WTC11 (cell line): ENCODE data around the gene IGSF11. TPM values are rescaled to one million over a fixed set of nuclear protein-coding genes. Genes with fewer than 3 reads are reported as not detected.

Experiments used
- ATAC-seq: fragments of 200-7000 bp; cut with Tn5 transposase; 2 replicates; pipeline ENCODE4 v1.10.0; 2021; ENCODE audit warnings: mild to moderate bottlenecking, moderate library complexity
- CTCF ChIA-PET: fragments of 300-600 bp; sonication (Branson Sonifier 250); formaldehyde crosslinking; loops from one replicate; lab custom pipeline; 2021; ENCODE audit warnings: antibody characterized with exemption; lab: Charles Lee
- POLR2A ChIA-PET: fragments of 350-600 bp; sonication (Branson Sonifier 250); formaldehyde crosslinking; loops from one replicate; lab custom pipeline; 2021; ENCODE audit warnings: antibody characterized with exemption; lab: Charles Lee
- DNase-seq: peaks from one replicate; pipeline ENCODE4 v3.0.0; 2021; ENCODE audit warnings: low spot score
- H3K27ac Mint-ChIP-seq: 2 replicates; pipeline ENCODE4 v1.8.0; 2021; ENCODE audit warnings: mixed read lengths
- H3K27me3 Mint-ChIP-seq: 2 replicates; pipeline ENCODE4 v1.8.0; 2021; ENCODE audit warnings: low read depth, mild to moderate bottlenecking, moderate library complexity, mixed read lengths
- H3K36me3 Mint-ChIP-seq: 2 replicates; pipeline ENCODE4 v1.8.0; 2021; ENCODE audit warnings: mixed read lengths
- H3K4me1 Mint-ChIP-seq: 2 replicates; pipeline ENCODE4 v1.8.0; 2022; ENCODE audit warnings: mixed read lengths
- H3K4me3 Mint-ChIP-seq: 2 replicates; pipeline ENCODE4 v1.8.0; 2021; ENCODE audit warnings: mild to moderate bottlenecking, moderate library complexity, mixed read lengths
- H3K9me3 Mint-ChIP-seq: 2 replicates; pipeline ENCODE4 v1.8.0; 2021; ENCODE audit warnings: mixed read lengths
- AR ChIP-seq: fragments of 250-450 bp; sonication (Bioruptor Pico); IDR thresholded peaks from 2 replicates; pipeline ENCODE4 v1.9.0; 2021; ENCODE audit warnings: mild to moderate bottlenecking
- ATF3 ChIP-seq: sonication (generic); formaldehyde crosslinking; conservative IDR thresholded peaks from 2 replicates; pipeline ENCODE4 v1.8.1; 2022; ENCODE audit warnings: mild to moderate bottlenecking, missing genetic modification reagents
- CBFB ChIP-seq: sonication (generic); formaldehyde crosslinking; IDR thresholded peaks from 2 replicates; pipeline ENCODE4 v1.8.1; 2022; ENCODE audit warnings: mild to moderate bottlenecking, low read depth, missing genetic modification reagents
- E2F4 ChIP-seq: sonication (generic); formaldehyde crosslinking; IDR thresholded peaks from 2 replicates; pipeline ENCODE4 v1.8.1; 2022; ENCODE audit warnings: low read depth, mild to moderate bottlenecking, moderate library complexity, missing genetic modification reagents, borderline replicate concordance
- ERG ChIP-seq: fragments of 250-450 bp; sonication (Bioruptor Pico); IDR thresholded peaks from 2 replicates; pipeline ENCODE4 v1.8.0; 2021; ENCODE audit warnings: mild to moderate bottlenecking
- ESRRA ChIP-seq: sonication (generic); formaldehyde crosslinking; IDR thresholded peaks from 2 replicates; pipeline ENCODE4 v1.8.1; 2022; ENCODE audit warnings: mild to moderate bottlenecking, missing genetic modification reagents, borderline replicate concordance
- GTF2I ChIP-seq: fragments of 250-450 bp; sonication (Bioruptor Pico); conservative IDR thresholded peaks from 2 replicates; pipeline ENCODE4 v1.4.0; 2021; ENCODE audit warnings: mild to moderate bottlenecking
- HMGA2 ChIP-seq: fragments of 250-450 bp; sonication (Bioruptor Pico); IDR thresholded peaks from 2 replicates; pipeline ENCODE4 v1.4.0; 2021; ENCODE audit warnings: mild to moderate bottlenecking, moderate library complexity
- IRF2 ChIP-seq: sonication (generic); formaldehyde crosslinking; IDR thresholded peaks from 2 replicates; pipeline ENCODE4 v1.8.0; 2022; ENCODE audit warnings: low read depth, missing genetic modification reagents, borderline replicate concordance
- JUN ChIP-seq: sonication (generic); formaldehyde crosslinking; IDR thresholded peaks from 2 replicates; pipeline ENCODE4 v1.8.0; 2023; ENCODE audit warnings: mild to moderate bottlenecking, missing genetic modification reagents
- NFATC4 ChIP-seq: fragments of 250-450 bp; sonication (Bioruptor Pico); IDR thresholded peaks from 2 replicates; pipeline ENCODE4 v1.9.0; 2021; ENCODE audit warnings: mild to moderate bottlenecking
- NR1H2 ChIP-seq: sonication (generic); formaldehyde crosslinking; IDR thresholded peaks from 2 replicates; pipeline ENCODE4 v1.9.0; 2021; ENCODE audit warnings: mild to moderate bottlenecking, moderate library complexity, missing genetic modification reagents
- NR3C1 ChIP-seq: sonication (generic); formaldehyde crosslinking; conservative IDR thresholded peaks from 2 replicates; pipeline ENCODE4 v1.8.1; 2023; ENCODE audit warnings: low read depth, mild to moderate bottlenecking, missing genetic modification reagents
- PRRX2 ChIP-seq: fragments of 250-450 bp; sonication (Bioruptor Pico); IDR thresholded peaks from 2 replicates; pipeline ENCODE4 v1.8.0; 2021; ENCODE audit warnings: mild to moderate bottlenecking
- SMAD3 ChIP-seq: sonication (generic); formaldehyde crosslinking; IDR thresholded peaks from 2 replicates; pipeline ENCODE4 v1.8.0; 2022; ENCODE audit warnings: missing genetic modification reagents, mild to moderate bottlenecking, borderline replicate concordance
- SOX15 ChIP-seq: fragments of 250-450 bp; sonication (Bioruptor Pico); IDR thresholded peaks from 2 replicates; pipeline ENCODE4 v1.9.0; 2021; ENCODE audit warnings: mild to moderate bottlenecking
- SP1 ChIP-seq: sonication (generic); formaldehyde crosslinking; conservative IDR thresholded peaks from 2 replicates; pipeline ENCODE4 v1.8.1; 2022; ENCODE audit warnings: missing genetic modification reagents
- TP53 ChIP-seq: sonication (generic); formaldehyde crosslinking; IDR thresholded peaks from 2 replicates; pipeline ENCODE4 v1.8.1; 2023; ENCODE audit warnings: mild to moderate bottlenecking, missing genetic modification reagents
- USF2 ChIP-seq: sonication (generic); formaldehyde crosslinking; IDR thresholded peaks from 2 replicates; pipeline ENCODE4 v1.8.1; 2023; ENCODE audit warnings: mild to moderate bottlenecking, missing genetic modification reagents, moderate library complexity
- ZBTB43 ChIP-seq: sonication (generic); formaldehyde crosslinking; IDR thresholded peaks from 2 replicates; pipeline ENCODE4 v1.8.1; 2023; ENCODE audit warnings: mild to moderate bottlenecking, missing genetic modification reagents
- ZNF121 ChIP-seq: sonication (generic); formaldehyde crosslinking; IDR thresholded peaks from 2 replicates; pipeline ENCODE4 v1.8.0; 2023; ENCODE audit warnings: missing genetic modification reagents
- ZNF281 ChIP-seq: sonication (generic); formaldehyde crosslinking; IDR thresholded peaks from 2 replicates; pipeline ENCODE4 v1.8.0; 2023; ENCODE audit warnings: mild to moderate bottlenecking, missing genetic modification reagents
- ZNF396 ChIP-seq: fragments of 250-450 bp; sonication (Bioruptor Pico); IDR thresholded peaks from 2 replicates; pipeline ENCODE4 v1.8.0; 2021; ENCODE audit warnings: mild to moderate bottlenecking, moderate library complexity, borderline replicate concordance
- ZNF671 ChIP-seq: fragments of 250-450 bp; sonication (Bioruptor Pico); IDR thresholded peaks from 2 replicates; pipeline ENCODE4 v1.8.0; 2021; ENCODE audit warnings: mild to moderate bottlenecking
- total RNA-seq: library from RNA; stranded (reverse); gene quantifications from 3 replicates; pipeline ENCODE4 v1.2.3, GENCODE V29; 2021

Gene IGSF11
- total RNA-seq, 1 experiment from 2014 or later, result 1.6 TPM

GRCh38 chr3:118942671-118943070 lies 92.0 kb downstream of the IGSF11 start:
- H3K9me3 Mint-ChIP-seq, result peaks cover 7% of the 10 kb centered on the region; the same call in 1 of the 2 replicates
- CTCF ChIA-PET, result interaction anchor here (2.2 kb wide), 1 partner anchor 58 kb away, joined by 6 read pairs; no protein-coding TSS in a partner anchor
- TF ChIP-seq SOX15 (no peak), NFATC4 (CRISPR knock-in tag) (no peak), ZNF121 (CRISPR knock-in tag) (no peak), ZNF671 (CRISPR knock-in tag) (no peak), GTF2I (CRISPR knock-in tag) (no peak), TP53 (CRISPR knock-in tag) (no peak), AR (CRISPR knock-in tag) (no peak), SMAD3 (no peak), IRF2 (no peak), SP1 (CRISPR knock-in tag) (no peak), NR1H2 (CRISPR knock-in tag) (no peak), JUN (CRISPR knock-in tag) (no peak), NR3C1 (CRISPR knock-in tag) (no peak), ESRRA (CRISPR knock-in tag) (no peak), USF2 (no peak), HMGA2 (CRISPR knock-in tag) (no peak), ERG (CRISPR knock-in tag) (no peak), CBFB (CRISPR knock-in tag) (no peak), ZNF281 (no peak), ZNF396 (CRISPR knock-in tag) (no peak)
- POLR2A ChIA-PET, result interaction anchor here (0.6 kb wide), 1 partner anchor 123 kb away, joined by 7 read pairs; no protein-coding TSS in a partner anchor
- no peak overlapping the region for H3K27ac Mint-ChIP-seq
- DNase-seq, result no peak
- H3K4me3 Mint-ChIP-seq, result no peak overlapping the region
- no peaks in the 10 kb centered on the region for H3K36me3 Mint-ChIP-seq
- no peaks in the 10 kb centered on the region for H3K27me3 Mint-ChIP-seq
- peak; percentile 18; the same call in 1 of the 2 replicates for ATAC-seq
- 0 out of 2 replicates have a peak, but pooled peaks cover 4% of the 10 kb centered on the region for H3K4me1 Mint-ChIP-seq

GRCh38 chr3:118942195-118942594 lies 92.5 kb downstream of the IGSF11 start:
- Mint-ChIP-seq H3K9me3 (peaks cover 7% of the 10 kb centered on the region; the same call in 1 of the 2 replicates), H3K4me3 (no peak overlapping the region), H3K4me1 (0 out of 2 replicates have a peak, but pooled peaks cover 4% of the 10 kb centered on the region), H3K27ac (no peak overlapping the region), H3K36me3 (no peaks in the 10 kb centered on the region), H3K27me3 (no peaks in the 10 kb centered on the region)
- POLR2A ChIA-PET, result interaction anchor here (0.6 kb wide), 1 partner anchor 123 kb away, joined by 7 read pairs; no protein-coding TSS in a partner anchor
- CTCF ChIA-PET, result interaction anchor here (2.2 kb wide), 1 partner anchor 58 kb away, joined by 6 read pairs; no protein-coding TSS in a partner anchor
- DNase-seq (no peak), ATAC-seq (no peak)
- TF ChIP-seq ZBTB43 (CRISPR knock-in tag) (no peak), SMAD3 (no peak), PRRX2 (CRISPR knock-in tag) (no peak), ZNF396 (CRISPR knock-in tag) (no peak), ATF3 (CRISPR knock-in tag) (no peak), E2F4 (CRISPR knock-in tag) (no peak)
